ENCODE results near the gene RUNX1.

Gene RUNX1

DNA sequence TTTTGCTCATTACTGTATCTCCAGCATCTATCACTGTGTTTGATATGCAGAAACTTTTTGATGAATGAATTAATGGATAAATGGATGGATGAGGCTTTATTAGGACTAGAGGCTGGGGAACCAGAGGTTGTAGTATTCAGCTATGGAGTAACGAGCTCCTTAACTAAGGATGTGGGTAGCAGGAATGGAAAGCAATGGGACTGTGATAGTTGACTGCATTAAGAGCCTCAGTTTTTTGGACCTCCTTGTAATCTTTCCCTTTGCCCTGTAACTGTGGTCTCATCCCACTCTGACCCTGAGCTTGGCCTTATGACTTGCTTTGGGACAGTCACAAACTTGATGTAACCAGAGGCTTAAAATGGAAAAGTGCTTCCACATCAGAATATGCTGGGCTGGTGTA is 9.0 kb upstream of the RUNX1 start:
- no peak for DNase-seq

DNA sequence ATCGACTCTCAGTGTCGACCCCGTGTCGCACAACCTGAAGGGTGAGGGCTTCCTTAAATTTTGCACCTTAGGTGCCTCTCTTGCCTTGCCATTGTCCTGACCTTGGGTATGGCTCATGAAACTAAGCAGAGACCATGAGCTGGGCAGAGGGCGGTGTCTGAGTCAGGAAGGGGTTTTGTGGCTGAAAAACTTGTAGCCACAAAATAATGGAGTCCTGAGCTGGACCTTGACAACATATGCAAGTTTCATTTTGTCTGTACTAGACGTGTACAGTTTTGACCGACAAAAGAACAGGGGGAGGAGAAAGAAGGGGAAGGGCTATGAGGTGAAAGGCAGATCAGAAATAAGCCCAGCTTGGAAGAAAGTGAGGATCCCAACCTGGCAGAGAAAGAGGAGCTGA is 8.3 kb upstream of the RUNX1 start:
- no peak for DNase-seq

DNA sequence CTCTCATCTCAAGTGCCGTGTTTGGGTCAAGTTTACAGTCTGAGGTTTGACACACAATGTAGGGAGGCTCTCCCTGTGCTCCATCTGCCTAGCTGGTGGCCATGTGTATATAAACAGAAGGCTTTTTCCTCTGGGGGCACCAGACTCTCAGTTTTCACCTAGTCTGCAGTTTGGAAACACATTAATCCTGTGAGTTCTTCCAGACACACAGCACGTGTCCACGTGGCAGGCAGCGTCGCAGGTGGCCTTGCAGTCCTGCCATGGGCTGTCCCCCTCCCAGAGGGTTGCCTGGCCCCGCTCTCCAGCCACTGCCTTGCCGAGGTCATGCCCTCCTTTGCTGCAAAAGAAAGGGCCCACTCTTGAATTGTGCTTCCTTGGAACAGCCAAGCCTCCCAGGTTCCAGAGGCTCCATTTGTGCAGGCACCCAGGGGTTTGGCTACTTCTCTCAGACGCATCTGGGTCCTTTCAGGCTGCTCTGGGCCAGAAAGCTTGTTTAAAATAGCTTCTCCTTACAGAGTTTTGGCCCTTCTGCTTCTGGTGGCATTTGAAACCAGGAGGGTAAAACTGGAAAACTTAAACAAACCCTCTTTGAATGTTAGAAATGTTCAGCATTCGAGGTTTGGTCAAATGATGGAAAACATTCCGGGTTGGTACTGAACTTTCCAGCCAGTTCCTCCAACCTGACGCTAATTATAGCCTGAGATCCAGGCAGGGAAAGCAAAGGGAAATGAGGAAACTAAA is 4.4 kb upstream of the RUNX1 start:
- DNase-seq: no peak

DNA sequence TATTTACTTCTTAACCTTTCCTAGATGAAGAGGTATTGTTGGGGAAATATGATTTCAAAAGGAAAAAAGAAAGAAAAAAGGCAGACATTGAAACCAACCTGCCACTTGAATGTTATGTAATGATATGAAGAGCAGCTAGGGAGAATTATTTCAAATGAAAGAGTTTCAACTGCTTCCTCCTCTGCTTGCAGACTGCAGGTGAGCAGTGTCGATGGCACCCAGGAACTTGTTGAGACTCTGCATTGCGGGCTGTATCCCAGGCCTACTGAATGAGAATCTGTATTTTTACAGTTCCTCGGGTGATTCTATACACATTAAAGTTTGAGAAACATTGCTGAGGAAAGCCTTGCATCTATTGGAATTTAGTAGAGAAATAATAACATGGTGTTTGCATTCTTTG is 3.7 kb upstream of the RUNX1 start:
- DNase-seq: no peak

DNA sequence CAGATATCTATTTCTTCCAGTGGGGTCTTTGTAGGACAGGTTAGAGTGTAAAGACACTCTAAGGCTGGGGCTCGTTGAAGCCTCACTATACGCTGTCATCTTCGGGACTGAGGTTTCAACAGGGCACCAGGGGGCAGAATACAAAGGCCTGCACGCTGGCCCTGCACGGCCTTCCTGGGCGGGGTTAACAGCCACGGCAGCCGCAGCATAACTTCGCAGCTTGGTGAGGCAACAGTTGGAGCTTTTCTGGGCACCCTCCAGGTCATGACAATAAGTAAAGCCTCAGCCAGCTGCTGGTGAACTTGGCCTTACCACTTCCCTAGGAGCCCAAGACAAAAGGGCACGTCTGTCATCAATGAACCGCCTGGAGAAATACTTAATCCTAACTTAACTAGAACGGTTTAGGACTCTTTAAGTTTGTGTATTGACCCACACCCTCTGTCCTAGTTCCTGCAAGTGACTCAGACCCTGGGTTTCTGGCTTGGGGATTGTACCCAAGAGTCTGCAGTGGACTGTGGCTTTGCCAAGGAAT is 2.3 kb upstream of the RUNX1 start:
- DNase-seq: peak; percentile 67 to 82

DNA sequence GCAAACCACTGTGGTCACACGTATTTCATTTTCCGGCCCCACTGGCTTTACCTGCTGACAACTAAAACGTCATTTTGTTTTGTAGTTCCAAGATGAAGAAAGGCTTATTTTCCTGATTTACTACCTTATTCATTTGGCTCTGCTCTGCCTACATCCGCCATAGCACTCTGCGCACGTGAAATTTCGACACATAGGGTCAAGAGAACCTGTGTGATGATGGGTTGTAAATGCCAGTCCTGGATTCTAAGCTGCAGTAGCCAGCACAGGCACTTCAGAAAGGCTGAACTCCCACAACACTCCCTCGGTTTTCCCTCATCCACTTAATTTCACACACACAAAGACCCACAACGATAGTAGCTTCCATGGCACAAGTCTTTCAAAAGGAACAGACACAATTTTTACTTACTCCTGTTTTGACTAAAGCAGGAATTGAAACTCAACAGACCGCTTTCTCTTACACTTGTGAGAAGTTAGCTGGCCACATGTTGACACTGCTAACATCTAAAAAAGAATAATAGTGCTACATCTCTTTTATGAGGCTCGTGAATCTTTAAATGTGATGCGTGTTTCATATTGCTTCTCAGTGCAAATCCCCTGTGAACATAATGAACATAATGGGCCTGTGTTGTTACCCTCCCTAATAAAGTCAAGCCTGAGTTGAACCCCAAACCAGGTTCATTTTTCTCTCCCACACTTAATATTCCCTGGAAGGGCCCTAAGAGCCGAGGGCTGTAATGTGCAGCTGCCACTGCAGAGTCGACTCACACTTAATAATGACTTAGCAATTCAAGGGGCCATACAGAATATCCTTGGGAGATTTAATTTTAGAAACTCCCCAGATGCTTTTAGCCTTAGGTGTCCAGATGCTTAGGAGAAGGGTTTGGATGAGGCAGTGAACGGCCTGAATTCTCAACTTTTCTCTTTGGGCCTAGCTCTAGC is 1.5 kb upstream of the RUNX1 start:
- no peak for DNase-seq

DNA sequence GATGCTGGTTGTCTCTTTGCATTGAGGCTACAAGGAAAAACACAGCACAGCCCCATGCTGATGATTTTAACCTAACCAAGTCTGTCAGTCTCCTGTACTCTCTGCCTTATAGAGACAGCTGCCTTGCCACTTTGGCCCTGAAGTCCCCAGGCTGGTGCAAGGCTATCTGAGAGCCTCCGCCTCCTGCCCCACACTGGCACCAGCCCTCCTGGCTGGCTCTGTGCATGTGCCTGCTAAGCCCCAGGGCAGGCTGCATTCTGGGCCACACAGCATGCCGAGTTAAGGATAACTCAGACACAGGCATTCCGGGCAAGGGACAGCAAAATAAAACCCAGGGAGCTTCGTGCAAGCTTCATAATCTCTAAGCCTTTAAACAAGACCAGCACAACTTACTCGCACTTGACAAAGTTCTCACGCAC is 910 bp downstream of the RUNX1 start:
- no peak for DNase-seq

DNA sequence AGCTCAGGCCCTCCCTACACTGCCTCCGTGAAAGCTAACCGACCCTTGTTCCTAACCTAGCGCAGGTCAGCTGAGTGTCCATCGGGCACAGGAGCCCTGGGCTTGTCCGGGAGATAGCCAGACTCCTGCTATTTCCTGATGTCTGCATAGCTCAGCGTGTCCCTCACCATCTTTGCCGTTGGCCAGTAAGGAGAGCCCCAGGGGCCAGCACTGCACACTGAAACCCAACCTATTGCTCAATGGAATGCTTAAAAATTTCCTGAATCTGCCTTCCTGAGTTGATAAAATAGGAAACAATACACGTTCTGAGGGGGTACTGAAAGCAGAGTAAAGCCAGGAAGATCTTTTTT is 2.2 kb downstream of the RUNX1 start:
- DNase-seq: no peak

DNA sequence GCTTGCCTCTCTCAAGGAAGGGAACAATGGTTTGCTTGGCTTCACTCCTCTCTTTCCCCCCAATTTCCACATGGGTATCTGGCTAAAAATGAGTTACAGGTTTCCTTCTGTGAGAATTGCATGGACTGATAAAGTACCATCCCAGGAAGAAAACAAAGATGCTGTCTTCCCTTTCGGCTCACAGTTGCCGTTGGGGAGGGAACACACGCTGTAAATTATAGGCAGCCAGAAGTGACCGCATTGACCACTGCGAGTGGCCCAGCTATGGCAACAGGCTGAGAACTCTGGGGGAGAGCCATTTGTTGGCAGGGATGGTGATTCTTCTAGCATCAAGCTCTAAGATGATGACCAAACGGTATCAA is 2.9 kb downstream of the RUNX1 start:
- DNase-seq: no peak

DNA sequence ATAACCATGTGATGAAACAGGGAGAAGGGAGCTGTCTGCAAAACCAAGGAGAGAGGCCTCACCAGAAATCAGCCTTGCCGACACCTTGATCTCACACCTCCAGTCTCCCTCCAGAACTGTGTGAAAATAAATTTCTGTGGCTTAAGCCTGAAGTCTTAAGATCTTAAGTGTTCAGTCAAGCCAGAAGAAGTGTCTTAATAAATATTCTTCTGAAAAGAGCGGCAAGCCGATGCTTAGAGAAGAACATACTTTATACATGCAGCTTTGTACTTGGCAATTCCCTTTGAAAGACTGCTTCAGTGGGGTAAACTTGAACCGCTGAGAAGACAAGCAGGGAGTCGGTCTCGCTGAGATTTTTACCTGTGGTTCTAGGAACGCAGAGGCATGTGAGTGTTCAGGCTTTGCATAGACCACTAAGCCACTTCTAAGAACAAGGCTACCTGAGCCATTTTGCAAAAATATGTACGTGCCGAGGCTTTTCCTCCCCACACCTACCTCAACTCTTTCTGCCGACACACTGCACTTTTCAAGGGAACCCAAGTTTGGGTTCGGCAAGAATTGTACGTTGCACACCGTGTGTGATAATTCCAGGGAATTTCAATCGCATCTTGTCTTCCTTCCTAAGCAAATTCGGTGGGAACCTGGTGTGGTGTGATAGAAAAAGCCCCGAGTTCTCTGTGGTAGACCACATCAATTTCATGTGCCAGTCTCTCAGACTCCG is 3.4 kb downstream of the RUNX1 start:
- peak in 1 of 2 experiments; percentile 49 for DNase-seq

DNA sequence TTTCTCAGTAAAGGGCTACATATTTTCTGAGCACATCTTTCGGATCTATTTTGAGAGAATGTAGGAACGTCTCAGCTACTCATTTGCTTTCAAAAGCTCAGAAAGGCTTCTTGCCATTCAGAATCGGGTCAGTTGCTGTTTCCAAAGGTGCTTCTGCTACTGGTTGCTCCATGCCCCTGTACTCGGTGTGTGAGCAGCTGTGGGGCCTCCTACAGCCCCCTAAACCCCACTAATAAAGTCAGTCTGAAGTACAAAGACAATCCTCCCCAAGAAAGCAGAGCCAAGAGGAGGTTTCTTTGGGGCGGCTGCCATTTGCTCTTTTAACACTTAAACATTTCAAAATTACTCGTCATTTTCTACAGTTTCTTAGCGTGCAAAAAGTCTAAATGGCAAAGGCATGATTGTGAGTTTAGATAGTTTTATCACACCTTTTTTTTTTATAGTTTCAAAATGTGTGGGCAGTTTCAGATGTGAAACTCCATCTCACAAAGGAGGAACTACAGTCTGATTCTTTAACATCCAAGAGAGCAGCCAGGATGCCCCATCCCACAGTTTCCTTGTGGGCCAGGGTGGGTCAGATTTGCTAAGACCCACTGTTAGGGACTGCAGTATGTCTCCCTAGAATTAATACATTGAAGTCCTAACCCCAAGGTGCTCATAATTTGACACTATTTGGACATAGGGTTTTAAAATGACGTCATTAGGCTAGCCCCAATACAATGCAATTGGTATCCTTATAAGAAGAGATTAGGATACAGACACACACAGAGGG is 4.1 kb downstream of the RUNX1 start:
- no peak for DNase-seq

DNA sequence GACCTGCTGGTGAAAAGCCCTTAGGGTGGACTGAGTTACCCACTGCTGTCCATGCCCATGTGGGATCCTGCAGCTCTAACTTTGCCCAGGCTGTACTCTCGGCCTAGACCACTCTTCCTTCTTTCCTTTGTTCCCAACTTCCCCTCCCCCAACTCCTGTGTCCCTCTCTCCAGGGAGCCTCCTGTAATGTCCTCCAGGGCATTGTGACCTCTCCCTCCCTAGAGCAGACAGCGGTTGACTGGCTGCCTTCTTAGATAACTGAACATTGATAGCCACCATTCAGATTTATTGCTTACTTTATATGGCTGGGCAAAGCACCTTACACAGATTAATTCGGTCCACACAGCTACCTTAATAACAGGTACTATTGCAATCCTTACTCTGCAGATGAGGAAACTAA is 5.0 kb downstream of the RUNX1 start:
- DNase-seq: no peak

DNA sequence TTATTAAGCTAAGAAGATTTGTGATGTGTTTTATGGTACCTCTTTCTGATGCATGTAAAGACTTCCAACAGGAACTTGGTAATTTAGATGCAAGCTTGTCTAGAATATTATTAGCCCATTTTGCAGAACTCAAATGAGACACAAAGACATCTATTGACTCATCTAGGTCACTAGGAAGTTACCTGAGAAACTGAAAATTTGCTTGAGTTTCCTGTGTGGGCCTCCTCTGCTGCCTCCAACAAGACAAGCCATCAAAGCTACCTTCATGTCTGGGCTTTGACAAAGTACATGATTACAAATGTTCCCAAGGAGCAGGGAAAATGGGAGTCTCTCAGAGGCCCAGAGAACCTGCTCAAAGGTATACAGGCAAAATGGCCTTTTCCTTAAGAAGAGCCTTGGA is 5.6 kb downstream of the RUNX1 start:
- no peak for DNase-seq

DNA sequence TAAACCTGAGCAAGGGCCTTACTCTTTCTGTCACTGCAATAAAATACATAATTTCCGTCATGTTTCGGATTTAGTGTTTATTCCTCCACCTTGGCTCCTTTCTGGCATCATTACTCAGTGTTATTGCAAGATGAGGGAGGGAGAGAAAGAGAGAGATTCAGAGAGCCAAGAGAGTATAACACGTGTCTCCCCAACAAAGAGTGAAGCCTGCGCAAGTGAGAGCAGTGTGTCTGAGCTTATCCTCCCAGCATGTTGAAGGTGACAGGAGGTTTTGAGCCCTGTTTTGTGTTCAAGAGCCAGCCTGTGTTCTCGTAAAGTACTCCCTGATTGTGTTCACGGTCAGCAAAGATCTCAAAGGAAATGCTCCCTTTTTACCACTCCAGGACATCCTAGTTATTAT is 6.3 kb downstream of the RUNX1 start:
- no peak for DNase-seq

DNA sequence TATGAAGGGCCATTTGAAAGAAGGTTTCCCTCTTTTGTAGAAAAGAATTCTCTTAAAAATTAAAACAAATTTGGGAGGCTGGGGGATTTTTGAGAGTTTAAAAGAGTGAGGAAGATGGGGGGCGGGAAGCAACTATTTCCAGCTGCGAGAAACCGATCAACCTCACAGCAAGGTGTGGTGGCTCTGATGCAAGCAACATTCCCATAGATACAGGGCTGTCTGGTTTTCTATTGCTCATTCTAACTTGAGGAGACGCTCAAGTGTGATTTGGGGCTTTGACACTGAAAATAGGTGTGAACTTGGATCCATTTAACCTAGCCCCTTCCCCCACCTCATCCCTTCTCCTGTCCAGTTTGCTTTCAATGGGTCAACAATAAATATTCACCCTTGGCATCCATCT is 7.2 kb downstream of the RUNX1 start:
- DNase-seq: no peak

DNA sequence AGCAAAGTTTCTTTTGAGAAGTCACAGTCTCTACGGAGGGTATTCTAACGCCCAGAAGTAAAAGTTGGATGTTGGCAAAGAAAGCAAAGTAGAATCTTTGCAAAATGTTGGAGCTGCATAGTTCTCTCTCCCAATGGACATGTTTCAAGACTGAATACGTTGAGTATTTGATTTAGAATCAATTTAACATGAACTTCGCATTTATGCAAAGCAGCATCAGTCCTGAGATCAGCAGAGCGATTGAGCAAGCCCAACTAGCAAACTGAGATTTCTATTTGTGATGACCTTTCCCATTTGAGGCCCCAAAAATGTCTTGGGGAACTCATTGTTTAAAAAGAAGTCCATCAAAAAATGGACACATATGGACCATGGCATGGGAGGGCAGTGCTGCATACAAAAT is 8.0 kb downstream of the RUNX1 start:
- no peak for DNase-seq

DNA sequence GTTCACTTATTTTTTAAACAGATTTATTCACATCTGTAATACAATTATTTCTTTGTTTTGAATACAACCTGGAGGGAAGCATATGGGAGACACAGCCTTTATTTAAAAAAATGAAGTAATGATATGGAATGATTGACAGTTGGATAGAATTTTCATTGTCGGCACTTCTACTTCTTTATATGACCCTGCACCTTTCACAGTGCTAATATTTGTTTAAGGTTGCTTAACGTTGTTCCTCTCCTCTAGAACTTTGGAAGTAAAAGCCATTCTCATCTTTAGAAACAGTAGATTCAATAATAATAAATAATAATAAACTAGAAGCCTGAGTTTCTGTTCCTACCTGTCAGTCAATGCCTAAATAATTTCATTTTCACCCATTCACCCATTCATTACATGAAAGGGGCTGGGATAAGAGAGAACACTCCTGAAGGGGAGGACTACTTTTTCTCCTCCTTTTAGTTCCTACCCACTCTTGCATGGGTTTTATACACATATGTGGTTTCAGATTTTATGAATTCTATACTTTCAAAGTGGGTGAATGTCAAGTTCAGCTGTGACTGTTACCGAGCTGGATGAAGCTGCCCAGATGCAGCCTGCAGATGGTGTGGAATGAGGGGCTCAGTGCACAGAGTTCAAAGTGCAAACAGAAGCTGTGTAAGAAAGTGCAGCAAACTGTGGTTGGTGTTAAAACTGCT is 9.4 kb downstream of the RUNX1 start:
- DNase-seq: no peak

DNA sequence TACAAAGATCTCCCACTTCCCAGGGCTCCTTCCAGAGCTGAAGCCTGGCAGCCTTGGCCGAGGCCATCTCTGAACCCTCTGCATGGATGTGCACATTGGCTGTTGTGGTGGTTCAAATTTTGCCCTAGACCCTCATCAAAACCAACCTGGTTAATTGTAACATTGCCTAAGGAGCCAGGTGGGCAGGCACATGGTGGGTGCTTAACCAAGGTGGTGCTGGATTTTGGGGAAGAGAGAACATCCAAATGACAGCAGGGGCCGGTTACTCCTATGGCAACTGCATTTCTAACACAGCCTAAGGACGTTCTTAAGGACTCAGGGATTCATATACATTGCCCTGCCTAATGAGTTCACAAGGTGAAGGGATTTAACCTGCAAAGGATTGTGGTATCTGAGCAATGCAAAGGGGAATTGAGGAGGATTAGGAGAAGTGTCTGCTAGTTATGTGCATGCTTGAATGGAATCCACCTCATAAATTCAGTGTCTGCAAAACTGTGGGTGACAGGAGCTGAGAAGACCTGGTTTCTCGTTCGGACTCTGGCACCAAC is 10.3 kb downstream of the RUNX1 start:
- DNase-seq: no peak

DNA sequence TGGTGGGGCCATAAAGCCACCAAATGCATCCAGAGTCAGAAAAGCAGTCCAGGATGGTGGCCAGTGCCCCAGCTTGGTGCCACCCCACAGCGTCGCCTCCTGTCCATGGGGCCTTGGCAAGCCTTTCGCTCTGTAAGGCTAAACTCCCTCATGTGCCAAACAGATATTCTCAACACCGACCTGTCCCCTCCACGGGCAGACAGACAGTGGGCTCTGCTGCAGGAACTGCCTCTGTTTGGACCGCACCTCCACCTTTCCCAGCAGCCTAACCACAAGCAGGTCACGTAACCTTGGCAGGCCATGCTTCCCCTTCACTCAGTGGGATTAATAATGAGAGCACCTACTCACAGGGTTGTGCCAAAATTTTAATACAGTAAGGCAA is 11.7 kb downstream of the RUNX1 start:
- no peak for DNase-seq

DNA sequence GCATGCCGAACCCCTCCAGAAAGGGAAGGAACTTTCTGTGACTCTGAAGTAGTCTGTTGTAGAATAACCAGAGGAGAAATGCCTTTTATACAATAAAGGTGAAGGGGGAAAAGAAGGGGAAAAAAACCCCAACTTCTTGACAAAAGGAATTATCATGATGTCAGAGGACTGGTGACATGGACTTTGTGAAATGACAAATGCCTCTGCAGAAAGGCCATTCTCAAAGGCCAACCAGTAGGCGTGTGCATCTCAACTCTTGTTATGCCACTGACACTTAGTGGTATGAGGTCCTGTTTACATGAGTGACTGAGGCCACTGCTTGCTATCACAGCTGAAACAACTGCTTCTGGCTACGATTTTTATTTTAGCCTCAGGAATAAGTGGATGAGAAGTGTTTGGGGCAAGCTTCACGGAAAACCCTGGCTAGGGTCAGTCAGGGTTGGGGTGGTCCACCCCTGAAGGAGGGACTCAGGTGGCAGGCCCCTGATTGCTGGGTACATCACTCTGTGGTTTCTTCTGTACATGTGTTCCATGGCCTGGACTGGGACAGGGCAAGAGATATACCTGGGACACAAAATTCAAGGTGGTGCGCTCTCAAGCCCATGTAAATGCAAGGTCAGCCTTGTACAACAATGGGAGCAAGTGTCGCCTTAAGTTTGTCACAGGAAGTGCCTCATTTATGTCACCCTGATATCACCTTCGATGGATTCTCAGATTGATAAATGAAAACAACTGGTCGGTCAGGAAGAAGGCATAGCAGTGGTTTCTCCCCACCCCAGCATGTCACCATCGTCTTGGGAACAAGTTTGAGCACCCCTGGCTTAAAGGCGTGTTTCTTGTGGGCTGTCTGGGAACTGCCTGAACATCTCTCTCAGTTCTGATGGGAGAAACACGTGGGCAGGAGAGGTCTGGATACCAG is 12.4 kb downstream of the RUNX1 start:
- no peak for DNase-seq

DNA sequence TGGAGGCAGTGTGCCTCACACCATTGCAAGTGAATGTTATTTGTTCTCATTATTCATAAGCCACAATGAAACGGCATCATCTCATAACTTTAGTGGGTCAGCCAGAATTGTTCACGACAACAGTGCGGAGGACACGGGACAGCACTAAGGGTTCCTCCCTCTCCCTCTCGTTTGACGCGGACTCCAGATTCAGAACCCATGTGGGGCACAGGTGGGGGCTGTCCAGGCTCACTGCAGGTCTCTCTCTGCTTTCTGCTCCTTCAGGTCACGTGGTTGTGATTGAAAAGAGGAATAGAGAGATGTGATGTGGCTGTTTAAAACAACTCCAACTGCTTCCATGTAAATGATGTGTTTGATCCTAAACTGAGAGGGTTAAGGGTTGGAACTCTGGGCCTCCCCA is 13.5 kb downstream of the RUNX1 start:
- DNase-seq: no peak

Data from stimulated activated CD4-positive, alpha-beta T cell treated with anti-CD3 and anti-CD28 coated beads, Interleukin-4, amount 100 ng/mL, for 4 hours (primary cell).